RPMI7951 (cell line): ENCODE data around the gene COL27A1. TPM values are rescaled to one million over a fixed set of nuclear protein-coding genes. Genes with fewer than 3 reads are reported as not detected.

ENCODE experiments used
- DNase-seq: peaks from one replicate; pipeline ENCODE4 v3.0.0-alpha.2; 2012; ENCODE audit warnings: low read depth
- total RNA-seq: library from RNA; depleted of rRNA; stranded (reverse); fragments of >200 nt; shearing (Covaris generic); gene quantifications from 2 replicates; pipeline ENCODE4 v1.2.3, GENCODE V29; 2014

The COL27A1 gene
- total RNA-seq, 1 experiment from 2014 or later = 2.8 TPM

GRCh38 chr9:114303977-114304376 is 148.6 kb downstream of the COL27A1 start:
- no peak for DNase-seq

DNA sequence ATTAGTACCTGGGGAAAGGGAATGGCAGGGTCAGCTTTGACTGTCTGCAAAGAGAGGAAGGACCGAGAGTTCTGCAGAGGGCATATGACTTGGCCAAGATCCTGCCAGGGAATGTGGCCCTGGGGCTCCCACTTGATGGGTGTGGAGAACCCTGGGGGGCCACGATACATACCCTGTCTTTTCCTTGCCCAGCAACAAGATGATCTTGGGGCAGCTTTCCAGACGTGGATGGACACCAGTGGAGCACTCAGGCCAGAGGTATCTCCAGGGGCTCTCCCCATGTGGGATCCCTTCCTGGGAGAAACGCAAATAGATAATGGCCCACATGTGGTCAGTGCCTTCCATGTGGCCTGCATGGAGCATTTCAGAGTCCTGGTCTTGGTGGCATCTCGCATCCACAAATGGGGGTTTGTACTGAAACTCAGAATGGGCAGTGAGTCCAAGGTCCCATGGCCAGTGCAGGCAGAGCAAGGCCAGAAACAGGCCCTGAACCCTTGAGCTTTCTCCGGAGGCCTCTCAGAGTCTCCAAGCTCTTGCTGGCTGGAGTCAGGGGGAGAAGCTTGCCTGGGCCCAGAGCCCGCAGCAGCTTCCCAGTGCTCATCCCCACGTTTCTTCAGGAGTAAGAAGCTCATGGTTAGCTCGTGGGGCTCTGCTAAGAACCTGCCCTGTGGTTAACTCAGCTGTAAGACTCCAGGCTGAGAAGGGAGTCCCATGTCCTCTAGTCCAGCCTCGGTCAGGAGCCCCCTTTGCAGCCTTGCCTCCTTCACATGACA is 149.3 kb downstream of the COL27A1 start:
- DNase-seq = no peak

DNA sequence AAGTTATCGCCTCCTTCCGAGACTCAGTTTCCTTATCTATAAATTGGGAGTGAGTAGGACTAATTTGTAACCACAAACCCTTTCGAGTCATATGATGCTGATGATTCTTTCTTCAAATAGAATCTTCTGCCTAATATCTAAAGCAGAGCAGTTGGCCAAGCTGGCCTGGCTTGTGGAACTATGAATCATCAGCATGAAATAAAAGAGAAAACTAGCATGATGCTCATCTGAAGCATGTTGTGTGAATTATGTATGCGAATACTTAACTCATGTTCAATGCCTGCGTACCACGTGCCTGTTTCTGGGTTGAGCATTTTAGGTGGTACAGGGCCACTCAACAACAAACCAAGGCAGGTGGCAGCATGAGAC is 152.5 kb downstream of the COL27A1 start:
- no peak for DNase-seq

DNA sequence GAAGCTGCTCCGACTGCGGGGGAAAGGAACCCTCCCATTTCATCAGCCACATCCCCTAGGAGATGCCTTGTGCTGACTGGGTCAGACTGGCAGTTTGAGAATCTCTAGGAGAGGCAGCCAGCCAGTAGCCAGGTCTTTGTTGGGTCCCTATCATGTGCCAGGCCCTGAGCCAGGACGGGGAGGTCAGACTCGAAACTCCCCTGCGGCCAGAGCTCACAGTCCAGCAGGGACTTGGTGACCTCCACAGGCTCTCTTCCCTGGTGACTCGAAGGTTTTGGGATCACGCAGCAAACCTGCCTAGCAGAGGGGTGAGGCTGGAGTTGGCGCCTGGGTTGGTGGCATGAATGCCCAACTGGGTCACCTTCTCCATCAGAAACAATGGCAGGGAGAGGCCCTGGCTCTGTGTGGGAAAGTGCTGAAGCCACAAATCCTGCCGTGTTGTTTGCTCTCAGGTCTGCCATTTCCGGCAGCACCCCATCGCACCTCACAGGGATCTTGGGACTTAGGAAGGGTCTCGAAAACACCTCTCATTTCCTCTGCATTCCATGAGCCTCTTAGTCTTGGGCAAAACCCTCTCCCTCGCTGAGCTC is 153.1 kb downstream of the COL27A1 start:
- no peak for DNase-seq

GRCh38 chr9:114309096-114309495 is 153.8 kb downstream of the COL27A1 start:
- DNase-seq = no peak

GRCh38 chr9:114310471-114311450 is 155.4 kb downstream of the COL27A1 start:
- DNase-seq = no peak

- DNase-seq = no peak
Observed at GRCh38 chr9:114311571-114312512, 156.5 kb downstream of the COL27A1 start.

DNA sequence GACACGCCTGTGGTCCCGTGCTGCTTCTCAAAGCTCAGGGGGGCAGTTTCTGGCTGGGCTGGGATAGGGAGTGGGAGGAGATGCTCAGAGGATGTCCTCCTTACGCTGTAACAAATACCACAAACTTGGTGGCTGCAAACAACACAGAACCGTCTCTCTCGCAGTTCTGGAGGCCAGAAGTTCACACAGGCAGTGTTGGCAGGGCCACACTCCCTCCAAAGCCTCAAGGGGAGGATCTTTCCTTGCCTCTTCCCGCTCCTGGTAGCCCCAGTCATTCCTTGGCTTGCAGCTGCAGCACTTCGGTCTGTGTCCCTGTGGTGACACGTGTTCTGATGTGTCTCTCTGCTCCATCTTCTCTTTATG is 157.2 kb downstream of the COL27A1 start:
- DNase-seq = no peak

GRCh38 chr9:114313186-114313585 is 157.8 kb downstream of the COL27A1 start:
- DNase-seq = no peak

GRCh38 chr9:114314256-114314867 is 159.0 kb downstream of the COL27A1 start:
- no peak for DNase-seq

- DNase-seq = no peak
Observed at GRCh38 chr9:114314881-114315722, 159.8 kb downstream of the COL27A1 start.

GRCh38 chr9:114315723-114316363 is 160.5 kb downstream of the COL27A1 start:
- DNase-seq = no peak

DNA sequence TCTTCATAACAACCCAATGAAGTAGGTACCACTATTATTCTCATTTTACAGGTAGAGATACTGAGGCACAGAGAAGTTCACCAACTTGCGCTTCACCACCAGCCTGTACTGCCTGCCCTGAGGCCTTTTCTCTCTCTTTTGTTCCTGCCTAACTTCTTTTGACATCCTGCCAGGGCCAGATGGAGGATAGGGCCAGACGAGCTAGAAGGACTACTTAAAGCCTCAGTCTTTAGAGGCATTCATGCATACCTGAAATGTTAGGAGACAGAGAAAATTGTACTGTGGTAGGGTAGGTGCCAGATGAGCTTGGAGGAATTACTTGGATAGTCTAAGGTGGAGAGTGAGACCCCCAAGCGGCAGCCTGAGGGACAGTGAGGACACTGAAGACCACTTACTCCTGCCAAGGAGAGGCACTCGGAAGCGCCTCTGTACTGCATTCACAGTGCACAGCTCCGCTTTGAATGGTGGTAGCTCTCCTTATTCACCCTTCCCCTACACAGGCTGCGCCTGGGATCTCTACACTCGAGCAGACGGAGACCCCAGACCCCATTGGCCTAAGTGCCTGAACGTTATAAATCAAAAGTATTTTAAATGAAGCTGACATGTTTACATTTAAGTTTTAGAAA is 161.4 kb downstream of the COL27A1 start:
- no peak for DNase-seq

DNA sequence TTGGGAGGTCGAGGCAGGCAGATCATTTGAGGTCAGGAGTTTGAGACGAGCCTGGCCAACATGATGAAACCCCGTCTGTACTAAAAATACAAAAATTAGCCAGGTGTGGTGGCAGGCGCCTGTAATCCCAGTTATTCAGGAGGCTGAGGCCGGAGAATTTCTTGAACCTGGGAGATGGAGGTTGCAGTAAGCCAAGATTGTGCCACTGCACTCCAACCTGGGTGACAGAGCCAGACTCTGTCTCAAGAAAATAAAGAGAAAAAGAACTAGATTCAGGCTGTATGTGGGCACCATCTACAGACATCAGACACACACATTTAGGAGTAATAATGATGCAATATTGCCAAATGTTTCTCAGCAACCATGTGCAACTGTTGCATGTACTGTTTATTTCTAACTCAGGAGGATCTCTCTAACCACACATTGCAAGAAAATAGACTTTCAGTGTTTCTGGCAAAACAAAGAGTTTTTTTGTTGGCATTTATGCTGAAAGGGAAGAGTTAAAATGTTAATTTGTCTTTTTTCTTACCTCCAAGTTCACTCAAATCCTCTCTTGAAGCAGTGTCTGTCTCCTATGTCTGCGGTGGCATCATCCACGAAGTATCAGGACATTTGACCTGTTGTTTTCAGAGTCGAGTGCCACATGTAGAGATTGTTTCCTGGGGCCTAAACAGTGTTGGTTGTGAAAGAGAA is 162.5 kb downstream of the COL27A1 start:
- DNase-seq = no peak

DNA sequence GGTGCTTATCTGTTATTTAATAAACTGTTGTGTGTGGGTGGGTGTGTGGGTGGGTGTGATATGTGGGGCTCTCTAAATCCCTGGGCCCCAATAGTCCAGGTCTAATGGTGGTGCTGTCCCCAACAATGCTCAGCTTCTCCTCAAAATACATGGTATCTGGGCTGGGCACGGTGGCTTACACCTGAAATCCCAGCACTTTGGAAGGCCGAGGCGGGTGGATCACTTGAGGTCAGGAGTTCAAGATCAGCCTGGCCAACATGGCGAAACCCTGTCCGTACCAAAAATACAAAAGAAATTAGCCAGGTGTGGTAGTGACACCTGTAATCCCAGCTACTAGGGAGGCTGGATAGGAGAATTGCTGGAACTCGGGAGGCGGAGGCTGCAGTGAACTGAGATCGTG is 163.1 kb downstream of the COL27A1 start:
- no peak for DNase-seq

DNA sequence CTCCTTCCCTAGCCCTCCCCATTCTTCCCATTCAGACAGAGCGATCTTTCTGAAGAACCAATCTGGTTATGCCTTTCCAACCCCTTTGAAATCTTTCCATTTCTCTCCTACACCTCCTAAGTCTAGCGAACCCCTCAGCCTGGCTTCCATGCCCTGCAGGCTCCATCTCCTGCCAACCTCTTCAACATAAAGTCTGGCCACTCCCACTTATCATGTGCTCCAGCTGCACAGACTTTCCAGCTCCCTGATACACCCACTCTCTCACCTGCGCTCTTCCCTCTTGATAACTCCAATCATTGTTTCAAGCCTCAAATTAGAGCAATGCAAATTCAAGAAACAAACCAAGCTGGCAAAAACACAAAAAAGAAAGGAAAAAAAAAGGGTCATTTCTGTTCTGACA is 163.8 kb downstream of the COL27A1 start:
- no peak for DNase-seq

DNA sequence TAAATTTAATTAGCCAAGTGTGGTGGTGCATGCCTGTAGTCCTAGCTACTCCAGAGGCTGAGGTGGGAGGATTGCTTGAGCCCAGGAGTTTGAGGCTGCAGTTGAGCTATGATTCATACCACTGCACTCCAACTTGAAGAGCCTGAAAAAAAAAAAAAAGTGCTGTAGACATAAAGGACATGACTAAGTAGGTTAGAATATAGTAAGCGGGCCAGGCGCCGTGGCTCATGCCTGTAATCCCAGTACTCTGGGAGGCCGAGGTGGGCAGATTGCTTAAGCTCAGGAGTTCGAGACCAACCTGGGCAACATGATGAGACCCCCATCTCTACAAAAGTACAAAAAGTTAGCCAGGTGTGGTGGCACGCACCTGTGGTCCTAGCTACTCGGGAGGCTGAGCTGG is 165.4 kb downstream of the COL27A1 start:
- DNase-seq = peak; percentile 66

GRCh38 chr9:114321759-114322158 is 166.4 kb downstream of the COL27A1 start:
- peak; percentile 39 for DNase-seq
